OCI-LY7 (cell line): ENCODE measurements around the gene CEP164. TPM values are rescaled to one million over a fixed set of nuclear protein-coding genes. Genes with fewer than 3 reads are reported as not detected.

ENCODE experiments used
- BruUV-seq: library from RNA; stranded (reverse); fragments of 400-500 nt; replicated peaks from 2 replicates; lab custom pipeline; 2021; lab: Mats Ljungman, UMichigan
- CTCF ChIA-PET: fragments of 300-600 bp; sonication (Branson Sonifier 250); formaldehyde crosslinking; loops from one replicate; lab custom pipeline; 2022; ENCODE audit warnings: antibody characterized with exemption; ENCODE audit not compliant: unreplicated experiment; lab: Charles Lee
- POLR2A ChIA-PET: fragments of 300-600 bp; sonication (Branson Sonifier 250); formaldehyde crosslinking; loops from one replicate; lab custom pipeline; 2022; ENCODE audit warnings: antibody characterized with exemption; lab: Charles Lee
- DNase-seq: peaks from one replicate; pipeline ENCODE4 v3.0.0-alpha.2; 2015; ENCODE audit warnings: low spot score
- H2AFZ ChIP-seq: fragments of 200-600 bp; sonication (generic), shearing (Covaris generic); 2 replicates; pipeline ENCODE4 v1.6.1; 2014; ENCODE audit warnings: mild to moderate bottlenecking, antibody characterized with exemption, low read length, moderate library complexity
- H3K27ac ChIP-seq: fragments of 200-600 bp; sonication (generic); 2 replicates; pipeline ENCODE4 v1.5.1; 2014; ENCODE audit warnings: mixed run types, low read depth, mild to moderate bottlenecking, moderate library complexity, low read length, inconsistent platforms; ENCODE audit not compliant: poor library complexity, severe bottlenecking
- H3K36me3 ChIP-seq: fragments of 200-600 bp; sonication (generic); 2 replicates; pipeline ENCODE4 v1.6.1; 2014; ENCODE audit warnings: mild to moderate bottlenecking, antibody characterized with exemption, low read length, moderate library complexity, mixed read lengths; ENCODE audit not compliant: insufficient read depth
- H3K4me1 ChIP-seq: fragments of 200-600 bp; sonication (generic); 2 replicates; pipeline ENCODE4 v1.5.1; 2014; ENCODE audit warnings: mild to moderate bottlenecking, low read length; ENCODE audit not compliant: insufficient read depth, poor library complexity, severe bottlenecking
- H3K4me2 ChIP-seq: fragments of 200-600 bp; sonication (generic); 2 replicates; pipeline ENCODE4 v1.6.1; 2014; ENCODE audit warnings: mild to moderate bottlenecking, low read length
- H3K4me3 ChIP-seq: fragments of 200-600 bp; sonication (generic); 2 replicates; pipeline ENCODE4 v1.5.1; 2014; ENCODE audit warnings: mild to moderate bottlenecking, low read depth, low read length; ENCODE audit not compliant: poor library complexity, severe bottlenecking
- H3K79me2 ChIP-seq: fragments of 200-600 bp; sonication (generic); 2 replicates; pipeline ENCODE4 v1.6.1; 2016; ENCODE audit warnings: low read depth, mild to moderate bottlenecking, low read length, moderate library complexity, mixed read lengths; ENCODE audit not compliant: insufficient read depth
- H3K9me2 ChIP-seq: fragments of 200-600 bp; sonication (generic); 2 replicates; pipeline ENCODE4 v1.6.1; 2016; ENCODE audit warnings: mild to moderate bottlenecking, low read length, mixed read lengths; ENCODE audit not compliant: insufficient read depth
- H3K9me3 ChIP-seq: fragments of 200-600 bp; sonication (generic); 2 replicates; pipeline ENCODE4 v1.6.1; 2014; ENCODE audit warnings: mild to moderate bottlenecking, mixed run types, low read length, mixed read lengths
- H4K20me1 ChIP-seq: fragments of 200-600 bp; sonication (generic); 2 replicates; pipeline ENCODE4 v1.6.1; 2014; ENCODE audit warnings: mild to moderate bottlenecking, antibody characterized with exemption, low read length, moderate library complexity, mixed read lengths; ENCODE audit not compliant: insufficient read depth
- EZH2phosphoT487 ChIP-seq: fragments of 200-600 bp; sonication (generic); IDR thresholded peaks from 2 replicates; pipeline ENCODE4 v1.6.1; 2018; ENCODE audit warnings: low read depth, borderline replicate concordance, mild to moderate bottlenecking, mixed run types, antibody characterized with exemption, low read length, moderate library complexity, mixed read lengths
- intact Hi-C: fragments of 100-400 bp; cut with micrococcal nuclease; formaldehyde crosslinking; loops from one replicate; pipeline ENCODE4 v1.10.0; 2022; ENCODE audit not compliant: unreplicated experiment
- total RNA-seq, 2 experiments: library from RNA; depleted of rRNA in 1 of 2; stranded (reverse); fragments of >200 nt in 1 of 2; shearing (Covaris generic) in 1 of 2; gene quantifications; 2 replicates each; pipeline ENCODE4 v1.2.3, GENCODE V29; 2014 to 2022
- TF ChIP-seq, protein P1 (sequence below): fragments of 200-600 bp; sonication (generic); conservative IDR thresholded peaks from 2 replicates; pipeline ENCODE4 v1.5.1; 2014; ENCODE audit warnings: mild to moderate bottlenecking, antibody characterized with exemption, low read length, moderate library complexity, mixed read lengths

Gene CEP164
- total RNA-seq, 2 experiments from 2014 or later = 25.3 to 48.7 TPM

DNA sequence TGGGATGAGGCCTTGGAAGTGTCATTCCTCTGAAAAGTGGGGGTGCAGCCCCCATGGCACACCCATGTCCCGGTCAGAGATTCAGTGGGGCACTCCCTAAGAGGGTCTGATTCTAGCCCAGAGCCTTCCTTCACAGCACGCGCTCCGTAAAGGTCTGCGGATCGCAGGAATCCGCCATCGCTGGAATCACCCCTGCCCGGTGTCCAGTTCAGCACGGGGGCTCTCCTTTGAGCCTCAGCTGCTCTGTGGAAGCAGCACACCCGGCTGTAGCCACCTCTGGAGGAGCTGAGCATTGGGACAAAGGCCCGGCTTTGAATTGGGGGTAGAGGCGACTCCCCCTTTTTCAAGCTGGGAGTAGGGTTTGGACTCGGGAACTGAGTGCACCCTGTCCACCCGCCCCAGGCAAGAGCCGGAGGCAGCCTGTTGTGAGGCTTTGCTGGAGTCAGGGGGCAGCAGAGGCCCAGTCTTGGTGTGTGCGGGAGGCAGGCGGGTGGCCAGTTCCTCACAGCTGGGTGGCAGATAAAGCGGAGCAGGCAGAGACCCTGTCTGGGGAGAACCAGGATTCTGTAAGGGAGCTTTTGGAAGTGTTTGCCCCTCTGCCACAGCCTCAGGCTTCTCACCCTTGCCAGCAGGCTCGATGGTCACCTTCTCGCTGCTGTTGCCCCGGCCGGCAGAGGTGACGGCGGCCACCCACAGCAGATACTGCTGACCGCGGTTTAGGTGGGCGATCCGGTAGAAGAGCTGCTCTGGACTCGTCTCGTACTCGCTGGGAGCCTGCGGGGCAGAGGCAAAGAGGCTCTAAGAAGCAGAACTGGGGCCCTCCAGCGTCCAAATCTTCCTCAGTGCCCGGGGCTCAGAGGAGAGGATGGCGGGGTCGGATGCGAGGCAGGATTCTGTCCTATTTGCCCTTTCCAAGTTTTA, 115.9 kb downstream of the CEP164 start:
- TF ChIP-seq EZH2phosphoT487 = no peak
- TF ChIP-seq, protein P1, sequence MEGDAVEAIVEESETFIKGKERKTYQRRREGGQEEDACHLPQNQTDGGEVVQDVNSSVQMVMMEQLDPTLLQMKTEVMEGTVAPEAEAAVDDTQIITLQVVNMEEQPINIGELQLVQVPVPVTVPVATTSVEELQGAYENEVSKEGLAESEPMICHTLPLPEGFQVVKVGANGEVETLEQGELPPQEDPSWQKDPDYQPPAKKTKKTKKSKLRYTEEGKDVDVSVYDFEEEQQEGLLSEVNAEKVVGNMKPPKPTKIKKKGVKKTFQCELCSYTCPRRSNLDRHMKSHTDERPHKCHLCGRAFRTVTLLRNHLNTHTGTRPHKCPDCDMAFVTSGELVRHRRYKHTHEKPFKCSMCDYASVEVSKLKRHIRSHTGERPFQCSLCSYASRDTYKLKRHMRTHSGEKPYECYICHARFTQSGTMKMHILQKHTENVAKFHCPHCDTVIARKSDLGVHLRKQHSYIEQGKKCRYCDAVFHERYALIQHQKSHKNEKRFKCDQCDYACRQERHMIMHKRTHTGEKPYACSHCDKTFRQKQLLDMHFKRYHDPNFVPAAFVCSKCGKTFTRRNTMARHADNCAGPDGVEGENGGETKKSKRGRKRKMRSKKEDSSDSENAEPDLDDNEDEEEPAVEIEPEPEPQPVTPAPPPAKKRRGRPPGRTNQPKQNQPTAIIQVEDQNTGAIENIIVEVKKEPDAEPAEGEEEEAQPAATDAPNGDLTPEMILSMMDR = no peak
- intact Hi-C loops = no loop called here
- POLR2A ChIA-PET = no interaction called here

DNA sequence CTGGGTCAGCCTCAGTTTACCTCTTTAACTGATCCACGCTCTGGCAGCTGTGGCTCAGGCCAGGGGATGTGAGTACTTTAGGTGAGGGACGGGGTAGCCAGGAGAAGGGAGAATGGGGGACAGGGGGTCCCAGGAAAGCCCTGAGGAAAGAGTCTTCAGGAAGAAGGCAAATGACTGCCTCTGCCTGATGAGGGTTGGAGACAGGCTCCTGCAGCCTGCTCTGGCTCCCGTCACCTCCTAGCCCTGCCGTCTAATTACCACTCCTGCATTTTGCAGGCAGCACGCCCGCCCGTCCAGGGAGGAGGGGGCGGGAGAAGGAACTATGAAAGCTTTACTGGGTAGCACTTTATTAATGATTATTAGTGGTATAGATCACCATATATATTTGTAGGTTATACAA, 116.6 kb downstream of the CEP164 start:
- CTCF ChIA-PET = no interaction called here
- no peak overlapping the region for H3K27ac ChIP-seq
- POLR2A ChIA-PET = interaction anchor here (0.7 kb wide), 1 partner anchor 635 kb away, joined by 3 read pairs; no protein-coding TSS in a partner anchor
- intact Hi-C loops = no loop called here
- BruUV-seq = no TSS peak
- no peaks in the 10 kb centered on the region for H4K20me1 ChIP-seq
- no peak overlapping the region for H3K4me2 ChIP-seq
- H3K4me3 ChIP-seq = no peak overlapping the region
- no peaks in the 10 kb centered on the region for H3K79me2 ChIP-seq
- H3K4me1 ChIP-seq = no peaks in the 10 kb centered on the region
- DNase-seq = no peak
- TF ChIP-seq EZH2phosphoT487 = no peak
- TF ChIP-seq, protein P1 = no peak
- H2AFZ ChIP-seq = no peak overlapping the region
- H3K36me3 ChIP-seq = no peaks in the 10 kb centered on the region
- no peaks in the 10 kb centered on the region for H3K9me3 ChIP-seq
- no peaks in the 10 kb centered on the region for H3K9me2 ChIP-seq

More for the DNA sequence above, 115.9 kb downstream of the CEP164 start:
- Histone ChIP-seq H3K4me3 (no peak overlapping the region), H3K4me2 (no peak overlapping the region), H4K20me1 (no peaks in the 10 kb centered on the region), H3K36me3 (no peaks in the 10 kb centered on the region), H3K79me2 (no peaks in the 10 kb centered on the region), H2AFZ (no peak overlapping the region), H3K4me1 (no peaks in the 10 kb centered on the region), H3K27ac (no peak overlapping the region), H3K9me3 (no peaks in the 10 kb centered on the region), H3K9me2 (no peaks in the 10 kb centered on the region)
- CTCF ChIA-PET = no interaction called here
- BruUV-seq = no TSS peak
- no peak for DNase-seq
